HG03097 (cell line): ENCODE data around the gene SEM1.
A peak's percentile ranks its signal among the peaks of the same experiment; 100 is the strongest.
"Not testable (repeated sequence)": the region's sequence is repeated elsewhere in the genome, so short reads cannot be mapped to it uniquely, and the experiment has no call there.

Experiments
- ATAC-seq: cut with Tn5 transposase; IDR thresholded peaks from one replicate; pipeline ENCODE4 v1.9.1; 2021; ENCODE audit not compliant: unreplicated experiment, low FRiP score

SEM1 gene

GRCh38 chr7:96709381-96710228 is at the start of gene SEM1:
Gene SEM1 (minus strand): TSS chr7:96709846. CDS start chr7:96709763, 83 bp downstream.
- ATAC-seq: peak; percentile 92

- not testable (repeated sequence) for ATAC-seq
Observed at GRCh38 chr7:96757880-96758279, 48.2 kb upstream of the SEM1 start.

- no peak for ATAC-seq
Observed at GRCh38 chr7:96747418-96747940, 37.8 kb upstream of the SEM1 start.

GRCh38 chr7:96740130-96740529 is 30.5 kb upstream of the SEM1 start:
- no peak for ATAC-seq

GRCh38 chr7:96739609-96740008 is 30.0 kb upstream of the SEM1 start:
- ATAC-seq: no peak

- no peak for ATAC-seq
Observed at GRCh38 chr7:96739167-96739566, 29.5 kb upstream of the SEM1 start.

- no peak for ATAC-seq
Observed at GRCh38 chr7:96738705-96739104, 29.1 kb upstream of the SEM1 start.

GRCh38 chr7:96737545-96738050 is 28.0 kb upstream of the SEM1 start:
- no peak for ATAC-seq

- ATAC-seq: no peak
Observed at GRCh38 chr7:96734343-96734742, 24.7 kb upstream of the SEM1 start.

- no peak for ATAC-seq
Observed at GRCh38 chr7:96729820-96730219, 20.2 kb upstream of the SEM1 start.

GRCh38 chr7:96728139-96728538 is 18.5 kb upstream of the SEM1 start:
- ATAC-seq: no peak

GRCh38 chr7:96727534-96728088 is 18.0 kb upstream of the SEM1 start:
- ATAC-seq: no peak

- ATAC-seq: no peak
Observed at GRCh38 chr7:96723622-96724021, 14.0 kb upstream of the SEM1 start.

- ATAC-seq: not testable (repeated sequence)
Observed at GRCh38 chr7:96722928-96723327, 13.3 kb upstream of the SEM1 start.

GRCh38 chr7:96720843-96721242 is 11.2 kb upstream of the SEM1 start:
- no peak for ATAC-seq

GRCh38 chr7:96719164-96719563 is 9.5 kb upstream of the SEM1 start:
- no peak for ATAC-seq

- no peak for ATAC-seq
Observed at GRCh38 chr7:96718107-96719003, 8.7 kb upstream of the SEM1 start.

- ATAC-seq: no peak
Observed at GRCh38 chr7:96713037-96713436, 3.4 kb upstream of the SEM1 start.

- no peak for ATAC-seq
Observed at GRCh38 chr7:96710544-96710943, 898 bp upstream of the SEM1 start.

GRCh38 chr7:96708872-96709271 is 774 bp downstream of the SEM1 start:
- no peak for ATAC-seq
